Measurements from ENCODE around the gene IL13RA2.

The IL13RA2 gene, protein sequence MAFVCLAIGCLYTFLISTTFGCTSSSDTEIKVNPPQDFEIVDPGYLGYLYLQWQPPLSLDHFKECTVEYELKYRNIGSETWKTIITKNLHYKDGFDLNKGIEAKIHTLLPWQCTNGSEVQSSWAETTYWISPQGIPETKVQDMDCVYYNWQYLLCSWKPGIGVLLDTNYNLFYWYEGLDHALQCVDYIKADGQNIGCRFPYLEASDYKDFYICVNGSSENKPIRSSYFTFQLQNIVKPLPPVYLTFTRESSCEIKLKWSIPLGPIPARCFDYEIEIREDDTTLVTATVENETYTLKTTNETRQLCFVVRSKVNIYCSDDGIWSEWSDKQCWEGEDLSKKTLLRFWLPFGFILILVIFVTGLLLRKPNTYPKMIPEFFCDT

DNA sequence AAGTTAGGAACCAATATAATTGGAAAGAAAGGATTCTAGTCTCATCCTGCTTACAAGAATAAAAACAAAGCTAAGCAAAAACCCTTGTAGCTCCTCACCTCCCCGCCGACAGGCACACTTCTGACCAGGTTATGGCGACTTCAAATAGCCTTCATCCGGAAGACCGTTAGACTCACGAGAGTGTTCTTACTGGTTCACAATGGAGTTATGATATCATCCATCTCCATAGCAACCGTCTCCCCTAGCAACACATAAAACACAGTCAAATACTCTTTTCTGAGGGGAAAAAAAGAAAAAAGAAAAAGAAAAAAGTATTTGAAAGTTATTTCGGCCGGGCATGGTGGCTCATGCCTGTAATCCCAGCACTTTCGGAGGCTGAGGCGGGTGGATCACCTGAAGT is at the start of gene IL13RA2:
IL13RA2 (minus strand) TSS at position 162 of the 400 bp plus-strand sequence. CDS start 347 bp downstream, outside the sequence.
- no peak within 1 kb of the TSS for H3K4me3 ChIP-seq (replicated peaks; ENCODE audit: low read depth, low read length)
- DNase-seq (ENCODE audit: extremely low read depth, low read depth) = no peak
- TF ChIP-seq, protein P1, sequence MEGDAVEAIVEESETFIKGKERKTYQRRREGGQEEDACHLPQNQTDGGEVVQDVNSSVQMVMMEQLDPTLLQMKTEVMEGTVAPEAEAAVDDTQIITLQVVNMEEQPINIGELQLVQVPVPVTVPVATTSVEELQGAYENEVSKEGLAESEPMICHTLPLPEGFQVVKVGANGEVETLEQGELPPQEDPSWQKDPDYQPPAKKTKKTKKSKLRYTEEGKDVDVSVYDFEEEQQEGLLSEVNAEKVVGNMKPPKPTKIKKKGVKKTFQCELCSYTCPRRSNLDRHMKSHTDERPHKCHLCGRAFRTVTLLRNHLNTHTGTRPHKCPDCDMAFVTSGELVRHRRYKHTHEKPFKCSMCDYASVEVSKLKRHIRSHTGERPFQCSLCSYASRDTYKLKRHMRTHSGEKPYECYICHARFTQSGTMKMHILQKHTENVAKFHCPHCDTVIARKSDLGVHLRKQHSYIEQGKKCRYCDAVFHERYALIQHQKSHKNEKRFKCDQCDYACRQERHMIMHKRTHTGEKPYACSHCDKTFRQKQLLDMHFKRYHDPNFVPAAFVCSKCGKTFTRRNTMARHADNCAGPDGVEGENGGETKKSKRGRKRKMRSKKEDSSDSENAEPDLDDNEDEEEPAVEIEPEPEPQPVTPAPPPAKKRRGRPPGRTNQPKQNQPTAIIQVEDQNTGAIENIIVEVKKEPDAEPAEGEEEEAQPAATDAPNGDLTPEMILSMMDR (IDR thresholded peaks at IDR 0.05; ENCODE audit: low read depth, low read length, missing control alignments) = no peak

DNA sequence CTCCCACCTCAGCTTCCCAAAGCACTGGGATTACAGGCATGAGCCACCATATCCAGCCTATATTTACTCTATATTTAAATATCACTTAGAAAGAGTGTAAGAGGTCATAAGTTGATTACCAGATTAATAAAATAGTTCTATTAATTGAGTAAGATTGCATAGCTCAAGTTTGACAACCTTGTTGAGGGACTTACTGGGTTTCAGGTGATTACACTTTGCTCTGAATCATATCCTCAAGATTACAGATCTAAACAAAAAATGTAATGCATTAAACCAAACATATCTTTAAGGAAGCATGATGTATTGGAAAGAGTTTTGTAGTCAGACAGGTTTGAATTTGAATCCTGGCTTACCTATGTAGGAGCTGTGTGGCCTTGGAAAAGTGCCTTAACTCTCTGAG is 47.9 kb upstream of the IL13RA2 start:
- DNase-seq (ENCODE audit: extremely low read depth, low read depth) = no peak
- H3K4me3 ChIP-seq (replicated peaks; ENCODE audit: low read depth, low read length) = no peak overlapping the region
- TF ChIP-seq, protein P1 (IDR thresholded peaks at IDR 0.05; ENCODE audit: low read depth, low read length, missing control alignments) = no peak

DNA sequence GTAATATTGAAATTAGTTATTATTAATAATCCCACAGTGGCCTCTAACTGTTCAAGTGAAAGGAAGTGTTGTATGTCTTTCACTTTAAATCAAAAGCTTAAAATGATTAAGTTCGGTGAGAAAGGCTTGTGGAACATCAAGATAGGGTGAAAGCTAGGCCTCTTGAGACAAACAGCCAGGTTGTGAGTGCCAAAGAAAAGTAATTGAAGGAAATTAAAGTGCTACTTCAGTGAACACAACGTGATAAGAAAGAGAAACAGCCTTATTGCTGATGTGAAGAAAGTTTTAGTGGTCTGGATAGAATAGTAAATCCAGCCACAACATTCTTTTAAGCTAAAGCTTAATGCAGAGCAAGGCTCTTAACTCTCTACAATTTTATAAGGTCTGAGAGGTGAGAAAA is 42.6 kb upstream of the IL13RA2 start:
- H3K4me3 ChIP-seq (replicated peaks; ENCODE audit: low read depth, low read length) = no peak overlapping the region
- no peak for DNase-seq (ENCODE audit: extremely low read depth, low read depth)
- TF ChIP-seq, protein P1 (IDR thresholded peaks at IDR 0.05; ENCODE audit: low read depth, low read length, missing control alignments) = no peak

DNA sequence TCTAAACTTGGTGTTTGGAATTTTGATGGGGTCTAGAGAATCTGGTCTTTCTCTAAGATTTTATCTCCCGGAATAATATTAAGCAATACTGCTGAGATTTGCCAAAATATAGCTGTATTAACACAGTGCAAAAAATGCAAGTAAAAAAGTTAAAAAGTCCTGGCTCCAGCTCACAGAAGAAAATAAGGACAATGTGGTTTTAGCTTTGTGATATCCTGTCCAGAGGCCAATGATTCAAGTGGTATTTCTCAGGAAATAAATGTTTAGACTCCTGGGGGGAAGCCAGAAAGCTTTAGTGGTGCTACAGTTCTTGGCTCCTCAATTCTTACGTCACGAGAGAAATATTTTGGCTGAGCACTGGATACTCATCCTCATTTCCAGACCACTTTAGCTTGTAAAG is 40.9 kb upstream of the IL13RA2 start:
- H3K4me3 ChIP-seq (replicated peaks; ENCODE audit: low read depth, low read length) = no peak overlapping the region
- peak; percentile 77 for DNase-seq (ENCODE audit: extremely low read depth, low read depth)
- TF ChIP-seq, protein P1 (IDR thresholded peaks at IDR 0.05; ENCODE audit: low read depth, low read length, missing control alignments) = no peak

DNA sequence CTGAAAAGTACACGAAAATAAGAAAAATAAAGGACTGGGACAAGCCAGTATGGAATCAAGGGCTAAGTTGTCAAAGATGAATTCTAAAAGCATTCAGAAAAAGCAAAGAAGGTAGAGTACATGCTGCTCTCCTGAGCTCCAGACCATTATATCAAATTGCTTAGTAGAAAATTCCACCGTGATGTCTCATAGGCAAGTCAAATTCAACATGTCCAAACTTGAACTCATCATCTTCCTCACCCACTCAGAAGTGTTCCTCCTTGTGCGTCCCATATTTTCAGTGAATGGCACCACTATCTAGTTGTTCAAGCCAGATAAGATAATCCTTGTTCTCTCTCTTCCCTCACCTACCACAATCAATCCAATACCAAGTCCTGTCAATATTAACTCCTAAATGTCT is 37.5 kb upstream of the IL13RA2 start:
- TF ChIP-seq, protein P1 (IDR thresholded peaks at IDR 0.05; ENCODE audit: low read depth, low read length, missing control alignments) = no peak
- DNase-seq (ENCODE audit: extremely low read depth, low read depth) = no peak

DNA sequence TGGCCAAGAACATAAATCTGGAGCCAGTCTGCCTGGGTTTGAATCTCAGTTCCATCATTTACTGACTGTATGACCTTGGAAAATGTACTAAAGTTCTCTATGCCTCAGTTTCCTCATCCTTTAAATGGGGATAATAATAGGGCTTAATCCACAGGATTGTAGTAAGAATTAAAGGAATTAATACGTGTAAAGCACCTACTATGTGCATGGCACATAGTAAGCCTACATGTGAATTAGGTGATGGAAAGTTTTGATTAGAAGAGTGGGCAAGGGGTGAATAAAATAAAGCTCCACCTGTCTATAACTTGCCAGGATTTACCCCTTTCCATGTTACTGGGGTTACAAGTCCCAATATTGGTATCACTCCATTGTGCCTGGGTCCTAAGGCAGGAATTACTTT is 35.8 kb upstream of the IL13RA2 start:
- no peak for DNase-seq (ENCODE audit: extremely low read depth, low read depth)
- TF ChIP-seq, protein P1 (IDR thresholded peaks at IDR 0.05; ENCODE audit: low read depth, low read length, missing control alignments) = no peak
- no peak overlapping the region for H3K4me3 ChIP-seq (replicated peaks; ENCODE audit: low read depth, low read length)

More for the DNA sequence above, 37.5 kb upstream of the IL13RA2 start:
- H3K4me3 ChIP-seq (replicated peaks; ENCODE audit: low read depth, low read length) = no peak overlapping the region
